PC-3 (cell line): ENCODE data around the gene IQGAP1.

Experiments
- EZH2 ChIP-seq: fragments of 300-600 bp; sonication (generic); IDR thresholded peaks from one replicate; pipeline ENCODE4 v1.6.1; 2017; ENCODE audit warnings: antibody characterized with exemption, mild to moderate bottlenecking, low read length; ENCODE audit not compliant: unreplicated experiment
- EZH2phosphoT487 ChIP-seq: fragments of 300-600 bp; sonication (generic); IDR thresholded peaks from 2 replicates; pipeline ENCODE4 v1.6.1; 2018; ENCODE audit warnings: mild to moderate bottlenecking, antibody characterized with exemption, low read length, borderline replicate concordance
- TF ChIP-seq, protein P1 (sequence below): fragments of 300-600 bp; sonication (generic); conservative IDR thresholded peaks from 2 replicates; pipeline ENCODE4 v1.5.1; 2017; ENCODE audit warnings: antibody characterized with exemption, low read depth, mild to moderate bottlenecking, low read length

DNA sequence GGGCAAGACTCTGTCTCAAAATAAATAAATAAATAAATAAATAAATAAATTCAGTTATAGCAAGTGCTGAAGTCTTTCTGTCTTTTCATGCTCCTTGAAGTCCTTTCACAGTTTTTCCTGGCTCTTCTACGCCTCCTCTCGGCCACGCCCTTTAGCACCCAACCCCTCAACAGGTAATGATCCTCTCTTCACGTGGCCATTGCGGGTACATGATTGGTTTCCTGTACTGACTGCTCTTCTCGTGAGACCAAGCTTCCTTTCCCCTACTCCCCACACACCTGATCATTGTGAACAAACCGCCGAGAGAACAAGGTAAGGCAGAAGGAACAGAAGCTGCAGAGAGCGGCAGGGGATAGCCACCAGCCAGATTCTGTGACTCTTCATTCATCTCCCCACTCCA is 38.2 kb upstream of the IQGAP1 start:
- TF ChIP-seq, protein P1, sequence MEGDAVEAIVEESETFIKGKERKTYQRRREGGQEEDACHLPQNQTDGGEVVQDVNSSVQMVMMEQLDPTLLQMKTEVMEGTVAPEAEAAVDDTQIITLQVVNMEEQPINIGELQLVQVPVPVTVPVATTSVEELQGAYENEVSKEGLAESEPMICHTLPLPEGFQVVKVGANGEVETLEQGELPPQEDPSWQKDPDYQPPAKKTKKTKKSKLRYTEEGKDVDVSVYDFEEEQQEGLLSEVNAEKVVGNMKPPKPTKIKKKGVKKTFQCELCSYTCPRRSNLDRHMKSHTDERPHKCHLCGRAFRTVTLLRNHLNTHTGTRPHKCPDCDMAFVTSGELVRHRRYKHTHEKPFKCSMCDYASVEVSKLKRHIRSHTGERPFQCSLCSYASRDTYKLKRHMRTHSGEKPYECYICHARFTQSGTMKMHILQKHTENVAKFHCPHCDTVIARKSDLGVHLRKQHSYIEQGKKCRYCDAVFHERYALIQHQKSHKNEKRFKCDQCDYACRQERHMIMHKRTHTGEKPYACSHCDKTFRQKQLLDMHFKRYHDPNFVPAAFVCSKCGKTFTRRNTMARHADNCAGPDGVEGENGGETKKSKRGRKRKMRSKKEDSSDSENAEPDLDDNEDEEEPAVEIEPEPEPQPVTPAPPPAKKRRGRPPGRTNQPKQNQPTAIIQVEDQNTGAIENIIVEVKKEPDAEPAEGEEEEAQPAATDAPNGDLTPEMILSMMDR: no peak
- TF ChIP-seq EZH2phosphoT487 (no peak), EZH2 (no peak)
